ENCODE data around the gene POC1A.
"Not testable (repeated sequence)": the region's sequence is repeated elsewhere in the genome, so short reads cannot be mapped to it uniquely, and the experiment has no call there.

POC1A gene

GRCh38 chr3:52046186-52046901, 107.9 kb downstream of the POC1A start:
- TF ChIP-seq CTCF (conservative IDR thresholded peaks at IDR 0.05; ENCODE audit: low read depth, low read length) = no peak
- Histone ChIP-seq H3K4me1 (ENCODE audit: low read depth, poor library complexity, severe bottlenecking) (no peaks in the 10 kb centered on the region), H3K9ac (no peak overlapping the region), H3K4me3 (IDR thresholded peaks at IDR 0.05; ENCODE audit: insufficient read depth, low read depth, low read length) (no peak overlapping the region), H3K27me3 (ENCODE audit: insufficient read depth, low read depth) (peaks cover 3% of the 10 kb centered on the region; the same call in 1 of the 2 replicates), H3K27ac (no peak overlapping the region), H3K4me2 (no peak overlapping the region), H2AFZ (ENCODE audit: low read depth) (no peak overlapping the region), H3K79me2 (ENCODE audit: insufficient read depth, low read depth) (no peaks in the 10 kb centered on the region), H3K36me3 (ENCODE audit: insufficient read depth) (no peaks in the 10 kb centered on the region), H4K20me1 (ENCODE audit: insufficient read depth) (no peaks in the 10 kb centered on the region)

GRCh38 chr3:52044869-52045619, 109.2 kb downstream of the POC1A start:
- Histone ChIP-seq H3K27me3 (ENCODE audit: insufficient read depth, low read depth) (peaks cover 3% of the 10 kb centered on the region; the same call in 1 of the 2 replicates), H2AFZ (ENCODE audit: low read depth) (no peak overlapping the region), H4K20me1 (ENCODE audit: insufficient read depth) (no peaks in the 10 kb centered on the region), H3K4me1 (ENCODE audit: low read depth, poor library complexity, severe bottlenecking) (no peaks in the 10 kb centered on the region), H3K27ac (no peak overlapping the region), H3K9ac (no peak overlapping the region), H3K4me2 (no peak overlapping the region), H3K36me3 (ENCODE audit: insufficient read depth) (no peaks in the 10 kb centered on the region), H3K79me2 (ENCODE audit: insufficient read depth, low read depth) (no peaks in the 10 kb centered on the region), H3K4me3 (IDR thresholded peaks at IDR 0.05; ENCODE audit: insufficient read depth, low read depth, low read length) (no peak overlapping the region)
- no peak for TF ChIP-seq CTCF (conservative IDR thresholded peaks at IDR 0.05; ENCODE audit: low read depth, low read length)

- Histone ChIP-seq H4K20me1 (ENCODE audit: insufficient read depth) (no peaks in the 10 kb centered on the region), H3K27me3 (ENCODE audit: insufficient read depth, low read depth) (peaks cover 3% of the 10 kb centered on the region; the same call in 1 of the 2 replicates), H3K27ac (no peak overlapping the region), H3K4me2 (no peak overlapping the region), H3K4me3 (IDR thresholded peaks at IDR 0.05; ENCODE audit: insufficient read depth, low read depth, low read length) (no peak overlapping the region), H3K4me1 (ENCODE audit: low read depth, poor library complexity, severe bottlenecking) (no peaks in the 10 kb centered on the region), H3K9ac (no peak overlapping the region), H3K79me2 (ENCODE audit: insufficient read depth, low read depth) (no peaks in the 10 kb centered on the region), H2AFZ (ENCODE audit: low read depth) (no peak overlapping the region), H3K36me3 (ENCODE audit: insufficient read depth) (no peaks in the 10 kb centered on the region)
- TF ChIP-seq CTCF (conservative IDR thresholded peaks at IDR 0.05; ENCODE audit: low read depth, low read length) = no peak
These were observed 110.5 kb downstream of the POC1A start for GRCh38 chr3:52043750-52044149.

GRCh38 chr3:52043039-52043438, 111.2 kb downstream of the POC1A start:
- H3K36me3 ChIP-seq (ENCODE audit: insufficient read depth); H3K27me3 ChIP-seq (ENCODE audit: insufficient read depth, low read depth); H3K79me2 ChIP-seq (ENCODE audit: insufficient read depth, low read depth); H3K4me2 ChIP-seq; H3K4me1 ChIP-seq (ENCODE audit: low read depth, poor library complexity, severe bottlenecking); H3K9ac ChIP-seq; H2AFZ ChIP-seq (ENCODE audit: low read depth); H4K20me1 ChIP-seq (ENCODE audit: insufficient read depth); H3K27ac ChIP-seq; H3K4me3 ChIP-seq (IDR thresholded peaks at IDR 0.05; ENCODE audit: insufficient read depth, low read depth, low read length): not testable (repeated sequence)

All from KMS-11 (cell line).